Coronary artery (tissue), 2 donors: Measurements from ENCODE around the gene ILK.

Experiments
- DNase-seq: peaks from one replicate; pipeline ENCODE4 v3.0.0-alpha.2; 2017; ENCODE audit warnings: low spot score
- H3K27ac ChIP-seq, 2 donors: fragments of 200-600 bp; sonication (generic); one replicate each; pipeline ENCODE4 v1.5.1; 2016 to 2019
- H3K4me3 ChIP-seq: fragments of 200-600 bp; sonication (generic); 2 replicates; pipeline ENCODE4 v1.5.1; 2016; ENCODE audit warnings: mild to moderate bottlenecking, moderate library complexity
- TF ChIP-seq, protein P1 (sequence below): fragments of 200-600 bp; sonication (generic); IDR thresholded peaks from one replicate; pipeline ENCODE4 v1.5.1; 2019; ENCODE audit warnings: antibody characterized with exemption

The ILK gene

DNA sequence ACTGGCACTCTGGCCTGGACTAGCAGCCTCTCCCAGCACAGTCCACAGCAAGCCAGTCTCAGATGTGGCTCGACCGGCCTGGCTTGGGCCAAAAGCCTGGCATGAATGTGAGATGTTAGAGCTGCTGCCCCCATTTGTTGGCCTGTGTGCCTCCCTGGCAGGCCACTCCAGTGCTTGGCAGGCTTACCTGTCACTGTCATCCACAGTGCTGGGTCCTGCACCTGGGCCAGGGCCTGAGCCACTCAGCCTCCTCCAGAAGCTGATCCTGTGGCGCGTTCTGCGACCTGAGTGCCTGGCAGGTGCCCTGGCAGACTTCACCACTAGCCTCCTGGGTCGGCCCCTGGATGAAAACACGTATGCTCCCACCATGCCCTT is 36.2 kb upstream of the ILK start:
- DNase-seq = no peak

DNA sequence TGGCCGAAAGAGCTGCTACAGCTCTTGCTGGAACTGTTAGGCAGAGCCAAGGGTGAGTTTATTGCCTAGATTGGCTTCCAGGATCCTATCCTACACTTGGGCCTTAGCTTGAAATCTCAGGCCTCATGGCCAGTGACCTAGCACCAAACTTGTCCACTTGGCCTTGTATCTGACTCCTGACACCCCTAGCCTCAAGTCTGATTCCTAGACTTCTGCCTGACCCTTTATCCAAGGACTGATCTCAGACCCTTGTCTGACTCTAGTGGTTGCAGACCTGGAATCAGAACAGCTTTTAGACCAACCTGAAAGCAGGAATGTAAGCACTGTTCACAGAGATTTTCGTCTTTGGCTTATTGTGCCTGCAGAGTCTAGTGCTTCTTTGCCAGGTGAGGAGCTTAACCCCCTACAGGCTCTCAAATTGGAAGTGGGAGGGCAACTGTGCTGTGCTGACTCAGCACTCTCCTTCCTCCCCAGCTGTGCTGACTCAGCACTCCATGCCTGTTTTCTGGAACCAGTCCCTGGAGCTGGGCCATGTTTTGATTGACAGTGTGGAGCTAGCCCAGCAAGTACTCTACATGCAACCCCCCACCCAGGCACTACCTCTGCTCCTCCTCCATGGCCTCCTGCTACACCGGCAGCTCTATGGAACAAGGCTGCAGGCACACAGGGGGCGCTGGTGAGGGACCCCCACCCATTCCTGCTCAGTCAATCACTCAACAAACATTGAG is 35.2 kb upstream of the ILK start:
- H3K27ac ChIP-seq = no peak overlapping the region
- DNase-seq = no peak
- TF ChIP-seq, protein P1, sequence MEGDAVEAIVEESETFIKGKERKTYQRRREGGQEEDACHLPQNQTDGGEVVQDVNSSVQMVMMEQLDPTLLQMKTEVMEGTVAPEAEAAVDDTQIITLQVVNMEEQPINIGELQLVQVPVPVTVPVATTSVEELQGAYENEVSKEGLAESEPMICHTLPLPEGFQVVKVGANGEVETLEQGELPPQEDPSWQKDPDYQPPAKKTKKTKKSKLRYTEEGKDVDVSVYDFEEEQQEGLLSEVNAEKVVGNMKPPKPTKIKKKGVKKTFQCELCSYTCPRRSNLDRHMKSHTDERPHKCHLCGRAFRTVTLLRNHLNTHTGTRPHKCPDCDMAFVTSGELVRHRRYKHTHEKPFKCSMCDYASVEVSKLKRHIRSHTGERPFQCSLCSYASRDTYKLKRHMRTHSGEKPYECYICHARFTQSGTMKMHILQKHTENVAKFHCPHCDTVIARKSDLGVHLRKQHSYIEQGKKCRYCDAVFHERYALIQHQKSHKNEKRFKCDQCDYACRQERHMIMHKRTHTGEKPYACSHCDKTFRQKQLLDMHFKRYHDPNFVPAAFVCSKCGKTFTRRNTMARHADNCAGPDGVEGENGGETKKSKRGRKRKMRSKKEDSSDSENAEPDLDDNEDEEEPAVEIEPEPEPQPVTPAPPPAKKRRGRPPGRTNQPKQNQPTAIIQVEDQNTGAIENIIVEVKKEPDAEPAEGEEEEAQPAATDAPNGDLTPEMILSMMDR = no peak
- H3K4me3 ChIP-seq = no peak overlapping the region

More for the DNA sequence above, 36.2 kb upstream of the ILK start:
- H3K27ac ChIP-seq = no peak overlapping the region
- TF ChIP-seq, protein P1 = no peak
- no peak overlapping the region for H3K4me3 ChIP-seq

DNA sequence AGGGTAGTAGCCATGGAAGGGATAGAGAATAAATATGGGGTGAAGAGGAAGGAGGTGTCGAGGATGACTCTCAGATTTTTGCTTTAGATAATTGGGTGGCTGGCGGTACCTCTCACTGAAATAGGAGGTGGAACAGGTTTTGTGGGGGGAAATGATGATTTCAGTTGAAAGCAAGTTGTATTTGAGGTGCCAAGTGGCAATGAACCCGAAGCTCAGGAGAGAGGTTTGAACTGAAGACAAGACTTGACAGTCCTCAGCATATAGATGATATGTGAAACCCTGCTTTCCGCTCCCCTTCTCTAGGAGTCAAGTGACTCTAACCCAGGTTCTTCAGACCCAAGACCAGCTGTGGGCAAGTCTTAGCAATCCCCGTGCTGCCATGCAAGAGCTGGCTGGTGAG is 33.9 kb upstream of the ILK start:
- Histone ChIP-seq H3K27ac (no peak overlapping the region), H3K4me3 (no peak overlapping the region)
- no peak for DNase-seq
- TF ChIP-seq, protein P1 = no peak

DNA sequence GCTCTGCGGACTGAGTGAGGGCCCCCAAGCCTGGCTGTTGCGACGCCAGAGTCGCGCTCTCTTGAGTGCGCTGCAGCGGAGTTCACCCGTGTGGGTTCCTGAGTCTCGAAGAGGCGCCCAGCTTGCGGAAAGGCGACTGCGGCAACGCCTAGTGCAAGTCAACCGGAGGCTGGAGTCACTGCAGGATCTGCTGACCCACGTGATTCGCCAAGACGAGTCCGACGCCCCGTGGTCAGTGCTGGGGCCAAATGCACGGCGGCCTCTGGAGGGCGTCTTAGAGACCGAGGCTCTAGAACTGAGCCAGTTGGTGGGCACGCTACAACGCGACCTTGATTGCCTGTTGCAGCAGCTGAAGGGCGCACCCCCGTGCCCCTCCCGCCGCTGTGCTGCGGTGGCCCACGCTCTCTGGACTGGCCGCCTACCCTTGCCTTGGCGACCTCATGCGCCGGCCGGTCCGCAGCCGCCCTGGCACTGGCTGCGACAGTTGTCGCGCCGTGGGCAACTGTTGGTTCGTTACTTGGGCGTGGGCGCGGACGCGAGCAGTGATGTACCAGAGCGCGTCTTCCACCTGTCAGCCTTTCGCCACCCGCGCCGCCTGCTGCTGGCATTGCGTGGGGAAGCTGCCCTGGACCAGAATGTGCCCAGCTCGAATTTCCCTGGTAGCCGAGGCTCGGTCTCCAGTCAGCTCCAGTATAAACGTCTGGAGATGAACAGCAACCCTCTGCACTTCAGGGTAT is 32.7 kb upstream of the ILK start:
- TF ChIP-seq, protein P1 = no peak
- Histone ChIP-seq H3K27ac (no peak overlapping the region), H3K4me3 (peak overlapping the region; percentile 38)
- DNase-seq = no peak

DNA sequence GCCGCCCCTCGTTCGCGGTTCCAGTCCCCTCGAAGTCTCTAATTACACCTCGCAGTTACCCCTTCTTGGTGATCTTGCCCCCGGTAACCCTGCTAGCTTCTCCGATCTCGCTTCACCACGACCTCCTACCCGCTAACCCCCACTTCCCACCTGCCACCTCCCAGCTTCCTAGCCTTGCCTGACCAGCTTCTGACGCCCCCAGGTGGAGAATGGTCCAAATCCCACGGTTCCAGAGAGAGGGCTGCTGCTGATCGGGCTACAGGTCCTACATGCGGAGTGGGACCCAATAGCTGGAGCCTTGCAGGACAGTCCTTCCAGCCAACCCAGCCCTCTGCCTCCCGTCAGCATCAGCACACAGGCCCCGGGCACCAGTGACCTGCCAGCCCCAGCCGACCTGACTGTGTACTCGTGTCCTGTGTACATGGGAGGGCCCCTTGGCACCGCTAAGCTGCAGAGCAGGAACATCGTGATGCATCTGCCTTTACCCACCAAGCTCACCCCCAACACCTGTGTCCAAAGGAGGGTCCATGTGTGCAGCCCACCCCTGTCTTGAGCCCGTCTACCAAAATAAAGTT is 32.1 kb upstream of the ILK start:
- Histone ChIP-seq H3K27ac (no peak overlapping the region), H3K4me3 (peak overlapping the region; percentile 38)
- TF ChIP-seq, protein P1 = no peak
- DNase-seq = no peak

DNA sequence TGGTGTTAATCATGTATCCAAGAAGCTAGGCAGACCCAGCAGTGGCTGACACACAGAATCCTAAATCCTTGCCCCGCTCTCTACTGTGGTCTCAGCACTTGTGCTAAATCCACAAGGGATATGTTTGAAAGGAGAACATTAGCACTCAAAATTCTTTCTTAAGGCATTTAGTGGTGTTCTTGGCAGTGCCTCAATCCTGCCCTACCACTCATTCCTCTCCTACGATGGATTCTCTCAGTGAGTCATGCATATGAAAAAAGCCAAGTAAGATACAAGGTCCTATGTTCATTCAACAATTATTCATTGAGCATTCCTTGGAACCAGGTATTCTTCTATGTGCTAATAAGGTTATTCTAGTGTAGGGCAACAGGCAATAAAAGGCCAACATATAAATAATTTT is 31.4 kb upstream of the ILK start:
- Histone ChIP-seq H3K27ac (no peak overlapping the region), H3K4me3 (no peak overlapping the region)
- DNase-seq = no peak
- TF ChIP-seq, protein P1 = no peak
